HK-2 (cell line): Measurements from ENCODE around the gene DNAJC5G.

Experiments
- DNase-seq: peaks from one replicate; pipeline ENCODE4 v3.0.0-alpha.2; 2018; ENCODE audit not compliant: unreplicated experiment

Gene DNAJC5G, protein sequence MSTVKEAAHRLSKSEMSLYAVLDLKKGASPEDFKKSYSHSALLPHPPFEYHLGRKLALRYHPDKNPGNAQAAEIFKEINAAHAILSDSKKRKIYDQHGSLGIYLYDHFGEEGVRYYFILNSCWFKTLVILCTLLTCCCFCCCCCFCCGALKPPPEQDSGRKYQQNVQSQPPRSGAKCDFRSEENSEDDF

DNA sequence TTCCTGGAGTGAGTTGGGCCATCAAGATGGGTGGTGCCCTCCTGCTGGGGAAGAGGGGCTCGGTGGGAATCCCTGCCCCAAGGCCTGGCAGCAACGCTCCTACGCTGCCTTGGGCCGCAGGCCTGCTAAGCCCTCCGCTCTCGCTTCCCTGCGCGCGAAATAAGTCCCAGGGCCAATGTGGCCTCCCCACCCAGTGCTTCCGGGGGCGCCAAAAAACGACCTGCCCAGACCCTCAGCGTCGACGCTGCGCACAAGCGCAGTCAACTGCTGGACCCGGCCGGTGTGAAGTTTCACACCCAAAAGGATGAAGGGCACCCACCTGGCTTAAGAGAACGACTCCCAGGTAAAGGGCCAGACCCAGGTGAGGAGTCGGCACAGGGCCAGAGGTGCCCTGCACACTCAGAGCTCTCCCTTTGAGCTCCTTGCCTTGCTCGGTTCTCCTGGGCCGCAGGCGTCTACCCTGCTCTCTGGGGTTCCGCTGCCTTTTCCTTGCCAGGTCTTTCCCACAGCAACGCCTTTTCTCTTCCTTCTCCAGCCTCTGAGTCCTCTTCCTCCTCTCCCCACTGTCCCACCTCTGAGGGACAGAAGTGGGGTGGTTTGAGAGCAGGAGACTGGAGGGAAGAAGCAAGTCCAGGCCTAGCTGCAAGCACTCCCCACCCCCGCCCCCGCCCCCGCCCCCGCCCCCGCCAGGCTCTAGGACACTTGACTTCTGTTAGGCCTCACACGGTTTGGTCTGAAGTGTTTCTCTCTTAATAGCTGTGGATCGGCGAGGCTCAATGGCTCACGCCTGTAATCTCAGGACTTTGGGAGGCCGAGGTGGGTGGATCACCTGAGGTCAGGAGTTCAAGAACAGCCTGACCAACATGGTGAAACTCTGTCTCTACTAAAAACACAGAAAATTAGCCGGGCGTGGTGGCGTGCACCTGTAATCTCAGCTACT lies at the start of gene DNAJC5G:
DNAJC5G (plus strand) TSS at position 223 of the 940 bp plus-strand sequence. CDS start 1,296 bp downstream, outside the sequence.
- no peak for DNase-seq

DNA sequence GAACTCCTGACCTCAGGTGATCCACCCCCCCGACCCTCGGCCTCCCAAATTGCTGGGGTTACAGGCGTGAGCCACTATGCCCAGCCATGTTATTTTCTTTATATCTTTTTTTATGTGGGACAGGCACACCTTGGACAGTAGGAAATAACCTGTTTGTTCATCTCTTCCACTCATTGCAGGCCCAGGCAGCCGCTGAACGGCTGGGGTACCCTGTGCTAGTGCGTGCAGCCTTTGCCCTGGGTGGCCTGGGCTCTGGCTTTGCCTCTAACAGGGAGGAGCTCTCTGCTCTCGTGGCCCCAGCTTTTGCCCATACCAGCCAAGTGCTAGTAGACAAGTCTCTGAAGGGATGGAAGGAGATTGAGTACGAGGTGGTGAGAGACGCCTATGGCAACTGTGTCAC lies 49.7 kb upstream of the DNAJC5G start:
- no peak for DNase-seq

DNA sequence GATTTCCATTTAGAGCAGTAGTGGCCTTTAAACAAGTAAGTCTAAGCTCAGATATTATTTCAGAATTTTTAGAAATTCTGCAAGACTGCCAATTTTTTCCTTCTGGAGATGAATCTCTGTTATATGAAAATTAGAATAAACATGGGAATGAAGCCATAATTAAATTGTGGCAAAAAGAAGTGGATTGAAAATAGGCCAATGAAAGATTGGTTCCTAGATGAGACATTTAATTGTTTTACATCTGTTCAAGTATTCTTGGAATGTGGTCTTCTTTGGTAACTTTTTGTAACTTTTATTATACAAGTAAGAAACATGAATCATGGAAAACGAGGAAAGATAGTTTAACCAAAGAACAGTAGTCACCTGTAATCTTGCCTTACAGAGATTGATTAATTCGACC lies 47.7 kb upstream of the DNAJC5G start:
- DNase-seq: no peak

DNA sequence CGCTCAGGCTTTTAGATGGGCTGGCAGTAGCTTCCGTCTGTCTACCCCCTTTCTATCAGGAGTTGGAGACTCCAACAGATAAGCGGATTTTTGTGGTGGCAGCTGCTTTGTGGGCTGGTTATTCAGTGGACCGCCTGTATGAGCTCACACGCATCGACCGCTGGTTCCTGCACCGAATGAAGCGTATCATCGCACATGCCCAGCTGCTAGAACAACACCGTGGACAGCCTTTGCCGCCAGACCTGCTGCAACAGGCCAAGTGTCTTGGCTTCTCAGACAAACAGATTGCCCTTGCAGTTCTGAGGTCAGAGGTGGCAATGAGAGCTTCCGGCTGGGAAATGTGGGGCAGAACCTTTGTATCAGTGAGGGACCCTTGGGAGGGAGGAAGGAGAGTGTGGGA lies 43.3 kb upstream of the DNAJC5G start:
- DNase-seq: no peak

DNA sequence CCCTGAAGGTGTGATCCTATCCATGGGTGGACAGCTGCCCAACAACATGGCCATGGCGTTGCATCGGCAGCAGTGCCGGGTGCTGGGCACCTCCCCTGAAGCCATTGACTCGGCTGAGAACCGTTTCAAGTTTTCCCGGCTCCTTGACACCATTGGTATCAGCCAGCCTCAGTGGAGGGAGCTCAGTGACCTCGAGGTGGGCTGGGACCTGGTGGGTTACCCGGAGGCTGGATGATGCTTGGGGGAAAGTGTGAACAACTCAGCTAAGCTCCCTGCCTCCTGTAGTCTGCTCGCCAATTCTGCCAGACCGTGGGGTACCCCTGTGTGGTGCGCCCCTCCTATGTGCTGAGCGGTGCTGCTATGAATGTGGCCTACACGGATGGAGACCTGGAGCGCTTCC lies 41.9 kb upstream of the DNAJC5G start:
- no peak for DNase-seq

DNA sequence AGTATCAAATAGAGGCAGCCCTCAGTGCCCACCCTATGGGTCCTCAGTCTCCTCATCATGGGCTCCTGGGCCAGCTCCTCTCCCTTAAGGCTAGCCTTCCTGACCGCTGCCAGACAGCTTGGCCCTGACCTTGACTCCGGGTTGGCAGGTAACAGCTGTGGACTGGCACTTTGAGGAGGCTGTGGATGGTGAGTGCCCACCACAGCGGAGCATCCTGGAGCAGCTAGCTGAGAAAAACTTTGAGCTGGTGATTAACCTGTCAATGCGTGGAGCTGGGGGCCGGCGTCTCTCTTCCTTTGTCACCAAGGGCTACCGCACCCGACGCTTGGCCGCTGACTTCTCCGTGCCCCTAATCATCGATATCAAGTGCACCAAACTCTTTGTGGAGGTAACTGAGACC lies 39.1 kb upstream of the DNAJC5G start:
- DNase-seq: no peak

DNA sequence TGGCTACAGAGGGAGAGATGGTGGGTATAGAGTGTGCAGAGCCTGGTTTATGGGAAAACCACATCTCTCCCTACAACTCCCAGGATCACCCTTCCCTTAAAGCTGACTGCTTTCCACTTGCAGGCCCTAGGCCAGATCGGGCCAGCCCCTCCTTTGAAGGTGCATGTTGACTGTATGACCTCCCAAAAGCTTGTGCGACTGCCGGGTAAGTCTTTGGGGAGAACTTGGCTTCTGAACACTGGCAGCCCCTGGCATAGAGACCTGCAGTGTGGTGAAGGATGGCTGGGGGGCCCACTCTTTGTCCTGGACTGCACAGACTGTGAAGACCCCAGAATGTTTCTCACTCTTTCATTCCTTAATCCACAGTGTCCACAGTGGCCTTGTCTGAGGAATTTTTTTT lies 38.6 kb upstream of the DNAJC5G start:
- DNase-seq: no peak

DNA sequence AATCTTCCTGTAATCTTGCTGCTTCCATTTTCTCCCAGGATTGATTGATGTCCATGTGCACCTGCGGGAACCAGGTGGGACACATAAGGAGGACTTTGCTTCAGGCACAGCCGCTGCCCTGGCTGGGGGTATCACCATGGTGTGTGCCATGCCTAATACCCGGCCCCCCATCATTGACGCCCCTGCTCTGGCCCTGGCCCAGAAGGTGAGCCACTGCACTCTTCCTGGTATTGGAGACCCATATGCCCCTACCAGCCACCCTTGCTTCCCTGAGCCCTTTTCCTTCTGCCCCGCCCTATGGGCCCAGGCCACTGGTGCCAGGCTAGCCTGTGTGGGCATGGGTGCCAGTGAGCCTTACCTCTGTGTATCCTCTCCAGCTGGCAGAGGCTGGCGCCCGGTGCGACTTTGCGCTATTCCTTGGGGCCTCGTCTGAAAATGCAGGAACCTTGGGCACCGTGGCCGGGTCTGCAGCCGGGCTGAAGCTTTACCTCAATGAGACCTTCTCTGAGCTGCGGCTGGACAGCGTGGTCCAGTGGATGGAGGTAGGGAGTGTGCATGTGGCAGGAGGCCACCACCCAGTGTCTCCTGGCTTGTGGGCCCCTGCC lies 37.8 kb upstream of the DNAJC5G start:
- no peak for DNase-seq

DNA sequence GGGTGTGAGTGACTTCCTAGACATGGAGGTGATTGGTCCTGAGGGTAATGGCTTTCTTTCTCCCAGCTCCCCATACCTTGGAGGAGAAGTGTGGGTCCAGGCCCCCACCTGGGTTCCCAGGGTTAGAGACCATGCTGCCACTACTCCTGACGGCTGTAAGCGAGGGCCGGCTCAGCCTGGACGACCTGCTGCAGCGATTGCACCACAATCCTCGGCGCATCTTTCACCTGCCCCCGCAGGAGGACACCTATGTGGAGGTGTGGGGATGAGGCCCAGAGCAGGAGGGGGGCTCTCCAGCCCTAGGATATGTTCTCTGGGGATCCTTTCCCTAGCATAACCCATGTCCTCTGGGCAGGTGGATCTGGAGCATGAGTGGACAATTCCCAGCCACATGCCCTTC lies 36.3 kb upstream of the DNAJC5G start:
- DNase-seq: no peak

DNA sequence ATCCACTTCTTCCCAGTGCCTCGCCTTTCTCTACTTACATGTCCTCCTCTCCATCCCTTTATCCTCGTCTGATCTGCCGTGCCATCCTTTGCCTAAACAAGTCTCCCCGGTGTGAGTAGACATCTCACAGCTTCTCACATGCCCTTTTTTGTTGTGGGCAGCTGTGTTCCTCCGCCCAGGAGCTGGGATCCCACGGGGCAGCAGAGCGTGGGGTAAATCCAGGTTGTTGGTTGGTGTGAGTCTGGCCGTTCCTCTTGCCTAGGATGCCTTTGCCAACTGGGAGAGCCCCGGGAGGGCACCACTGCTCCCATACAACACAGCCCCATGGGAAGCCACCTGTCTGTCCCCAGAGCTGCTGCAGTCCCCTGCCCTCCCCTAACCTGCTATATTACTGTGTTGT lies 34.8 kb upstream of the DNAJC5G start:
- no peak for DNase-seq

DNA sequence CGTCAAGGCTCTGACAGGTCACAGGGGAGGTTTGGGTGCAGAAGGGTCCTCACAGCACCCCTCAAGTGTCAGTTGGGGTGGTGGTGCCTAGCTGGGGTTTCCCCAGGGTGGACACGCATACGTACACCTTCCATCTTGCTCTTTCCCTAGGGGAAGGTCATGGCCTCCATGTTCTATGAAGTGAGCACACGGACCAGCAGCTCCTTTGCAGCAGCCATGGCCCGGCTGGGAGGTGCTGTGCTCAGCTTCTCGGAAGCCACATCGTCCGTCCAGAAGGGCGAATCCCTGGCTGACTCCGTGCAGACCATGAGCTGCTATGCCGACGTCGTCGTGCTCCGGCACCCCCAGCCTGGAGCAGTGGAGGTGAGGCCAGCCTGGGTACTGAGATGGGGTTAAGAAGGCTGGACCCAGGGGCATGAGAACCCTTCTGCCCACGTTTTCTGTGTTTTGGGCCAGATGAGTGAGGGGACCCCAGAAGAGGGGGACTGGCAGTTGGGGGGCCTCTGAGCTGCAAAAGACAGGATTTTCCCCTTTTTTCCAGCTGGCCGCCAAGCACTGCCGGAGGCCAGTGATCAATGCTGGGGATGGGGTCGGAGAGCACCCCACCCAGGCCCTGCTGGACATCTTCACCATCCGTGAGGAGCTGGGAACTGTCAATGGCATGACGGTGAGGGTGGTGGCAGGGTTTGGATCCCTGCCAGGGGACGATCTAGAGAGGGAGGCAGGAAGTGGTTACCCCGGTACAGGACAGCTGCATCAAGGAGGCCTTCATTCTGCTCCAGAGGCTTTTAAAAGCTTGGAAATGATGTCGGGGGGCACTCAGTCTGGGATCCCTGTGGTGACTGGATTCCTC lies 33.2 kb upstream of the DNAJC5G start:
- no peak for DNase-seq

DNA sequence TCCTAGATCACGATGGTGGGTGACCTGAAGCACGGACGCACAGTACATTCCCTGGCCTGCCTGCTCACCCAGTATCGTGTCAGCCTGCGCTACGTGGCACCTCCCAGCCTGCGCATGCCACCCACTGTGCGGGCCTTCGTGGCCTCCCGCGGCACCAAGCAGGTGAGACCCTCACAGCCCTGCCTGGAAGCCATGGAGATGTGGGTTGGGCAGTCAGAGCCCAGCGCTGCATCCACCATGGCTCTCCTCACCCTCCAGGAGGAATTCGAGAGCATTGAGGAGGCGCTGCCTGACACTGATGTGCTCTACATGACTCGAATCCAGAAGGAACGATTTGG lies 32.6 kb upstream of the DNAJC5G start:
- DNase-seq: no peak

DNA sequence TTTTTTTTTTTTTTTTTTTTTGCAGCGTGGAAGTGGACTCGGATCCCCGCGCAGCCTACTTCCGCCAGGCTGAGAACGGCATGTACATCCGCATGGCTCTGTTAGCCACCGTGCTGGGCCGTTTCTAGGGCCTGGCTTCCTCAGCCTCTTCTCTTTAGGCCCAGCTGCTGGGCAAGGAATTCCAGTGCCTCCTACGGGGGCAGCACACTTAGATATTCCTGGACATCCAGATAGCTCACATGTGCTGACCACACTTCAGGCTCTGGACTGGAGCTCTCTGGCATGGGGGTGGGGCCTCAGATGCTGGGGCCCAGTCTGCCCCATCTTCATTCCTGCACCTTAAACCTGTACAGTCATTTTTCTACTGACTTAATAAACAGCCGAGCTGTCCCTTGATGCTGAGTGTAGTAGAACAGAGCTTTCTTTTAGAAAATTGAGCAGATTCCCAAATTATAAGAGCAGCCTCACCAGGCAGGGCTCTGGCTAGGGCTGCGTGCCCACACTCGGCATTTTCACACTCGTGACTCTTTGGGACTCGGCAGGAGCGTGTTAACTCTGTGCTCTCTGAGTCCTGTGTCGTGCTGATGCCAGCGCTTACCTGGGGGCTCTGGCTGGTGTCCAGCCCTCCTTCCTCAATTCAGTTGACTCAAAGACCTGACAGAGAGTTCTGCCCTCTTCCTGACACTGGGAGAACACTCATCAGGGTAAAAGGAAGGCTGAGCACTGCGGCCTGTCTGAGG lies 31.7 kb upstream of the DNAJC5G start:
- DNase-seq: no peak

DNA sequence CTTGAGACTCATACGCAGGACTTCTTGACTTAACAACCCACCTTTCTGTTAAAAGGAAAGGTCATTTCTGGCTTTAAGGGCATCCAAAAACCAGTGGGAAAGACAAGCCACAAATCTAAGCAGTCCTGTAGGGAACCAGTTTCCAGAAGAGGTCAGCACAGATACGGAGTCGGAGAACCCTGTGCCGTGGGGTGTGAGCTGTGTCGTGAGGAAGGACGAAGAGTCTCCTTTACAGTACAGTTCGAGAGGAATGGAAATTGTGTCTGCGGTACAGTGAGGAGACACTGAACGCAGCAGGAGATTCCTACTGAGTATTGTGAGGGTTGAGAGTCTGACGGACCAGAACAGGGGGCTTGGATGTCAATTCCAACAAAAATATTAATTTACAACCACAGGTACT lies 30.1 kb upstream of the DNAJC5G start:
- DNase-seq: no peak

DNA sequence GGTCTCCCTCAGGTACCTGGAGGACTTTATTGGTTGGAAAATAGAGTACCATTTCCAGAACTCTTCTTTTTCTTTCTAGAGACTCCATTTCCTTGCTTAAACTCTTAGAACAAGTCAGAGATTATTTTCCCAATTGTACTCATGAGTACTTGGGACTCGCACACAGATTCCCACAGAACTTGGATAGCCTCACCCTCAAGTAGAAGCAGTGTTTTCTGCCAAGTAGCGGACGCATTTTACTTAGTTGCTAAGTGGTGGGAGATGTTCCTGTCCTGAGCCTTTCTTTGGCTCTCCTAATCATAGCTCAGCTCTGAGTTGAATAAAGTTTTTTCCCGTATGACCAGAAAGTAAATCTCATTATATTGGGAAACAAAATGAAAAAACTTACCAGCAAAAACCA lies 29.6 kb upstream of the DNAJC5G start:
- DNase-seq: no peak

DNA sequence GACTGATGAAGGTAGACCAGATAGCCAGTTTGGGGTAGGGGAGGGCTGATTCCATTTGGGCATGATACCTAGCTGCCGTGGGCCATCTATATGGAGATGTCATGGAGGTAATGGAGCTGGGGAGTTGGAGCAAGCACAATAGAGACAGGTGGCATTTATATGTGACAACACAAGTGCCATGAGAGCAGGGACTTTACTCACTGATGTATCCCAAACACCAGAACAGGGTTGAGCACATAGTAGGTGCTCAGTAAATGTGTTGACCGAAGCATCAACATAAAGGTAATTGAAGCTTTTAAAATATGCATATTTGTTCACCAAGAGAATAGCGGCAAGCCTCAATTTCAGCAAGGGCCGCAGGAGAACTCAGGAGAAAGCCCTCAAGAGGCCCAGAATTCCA lies 27.3 kb upstream of the DNAJC5G start:
- DNase-seq: no peak

DNA sequence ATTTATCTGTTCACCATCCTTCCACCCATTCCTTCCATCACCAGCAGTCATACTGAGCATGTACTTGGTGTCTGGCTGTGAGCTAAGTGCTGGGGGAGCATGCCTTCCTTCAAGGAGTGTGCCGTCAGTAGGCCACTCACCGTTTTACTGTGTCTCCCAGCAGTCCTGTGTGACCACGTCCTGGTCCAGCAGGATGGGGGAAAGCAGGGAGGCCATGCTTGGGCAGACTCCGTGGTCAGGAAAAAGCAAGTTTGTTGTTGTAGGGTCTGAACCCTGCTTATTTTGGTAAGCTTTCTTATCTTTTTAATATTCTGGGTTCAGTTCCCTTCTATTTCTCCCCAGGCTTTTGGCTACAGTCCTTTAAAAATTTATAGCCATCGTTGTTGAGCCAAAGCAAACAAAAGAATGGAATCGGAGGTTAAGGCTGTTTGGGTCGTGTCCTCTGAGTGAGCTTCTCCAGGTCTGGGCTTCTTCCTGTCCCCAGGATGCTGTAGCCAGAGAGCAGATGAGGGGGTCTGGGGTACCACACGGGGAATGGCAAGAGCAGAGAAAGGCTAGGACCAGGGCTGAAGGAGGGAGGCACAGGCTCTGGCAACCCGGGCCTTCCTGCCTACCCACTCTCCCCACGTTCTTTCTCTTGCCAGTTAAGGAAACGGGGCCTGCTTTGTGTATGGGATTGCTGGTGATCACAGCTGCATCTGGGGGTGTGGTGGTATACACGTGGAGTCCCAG lies 25.9 kb upstream of the DNAJC5G start:
- no peak for DNase-seq

DNA sequence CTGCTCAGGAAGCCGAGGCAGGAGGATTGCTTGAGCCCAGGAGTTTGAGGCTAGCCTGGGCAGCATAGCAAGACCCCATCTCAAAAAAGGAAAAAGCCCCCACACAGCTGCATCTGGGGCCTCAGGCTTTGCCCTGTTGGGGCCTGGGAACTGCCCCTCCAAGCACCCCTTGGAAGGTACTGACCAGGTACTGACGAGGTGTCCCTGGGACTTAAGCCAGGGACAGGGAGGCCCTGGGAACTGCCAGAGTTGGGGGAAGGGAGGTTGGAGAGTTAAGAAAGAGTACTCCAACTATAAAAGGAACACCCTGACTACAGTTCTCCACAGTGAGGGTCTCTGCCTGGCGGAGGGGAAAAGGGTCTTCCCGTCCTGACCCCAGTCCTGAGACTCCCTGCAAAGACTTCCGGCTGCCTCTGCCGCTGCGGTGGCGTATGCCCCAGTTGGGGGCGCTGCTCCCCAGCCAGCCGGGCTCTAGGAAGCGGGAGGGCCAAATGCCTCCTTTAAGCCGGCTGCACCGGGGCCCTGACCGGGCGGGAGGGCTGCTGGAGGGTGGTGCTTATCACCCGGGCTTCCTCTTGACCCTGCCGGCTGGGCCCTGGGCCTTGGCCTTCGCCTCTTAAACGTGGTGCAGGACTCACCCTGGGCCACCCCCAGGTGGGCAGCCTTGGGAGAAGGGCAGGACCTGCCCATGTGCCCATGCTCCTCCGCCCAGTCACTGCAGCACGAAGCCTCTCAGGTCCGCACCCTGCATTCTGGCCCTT lies 25.2 kb upstream of the DNAJC5G start:
- peak; percentile 45 for DNase-seq

DNA sequence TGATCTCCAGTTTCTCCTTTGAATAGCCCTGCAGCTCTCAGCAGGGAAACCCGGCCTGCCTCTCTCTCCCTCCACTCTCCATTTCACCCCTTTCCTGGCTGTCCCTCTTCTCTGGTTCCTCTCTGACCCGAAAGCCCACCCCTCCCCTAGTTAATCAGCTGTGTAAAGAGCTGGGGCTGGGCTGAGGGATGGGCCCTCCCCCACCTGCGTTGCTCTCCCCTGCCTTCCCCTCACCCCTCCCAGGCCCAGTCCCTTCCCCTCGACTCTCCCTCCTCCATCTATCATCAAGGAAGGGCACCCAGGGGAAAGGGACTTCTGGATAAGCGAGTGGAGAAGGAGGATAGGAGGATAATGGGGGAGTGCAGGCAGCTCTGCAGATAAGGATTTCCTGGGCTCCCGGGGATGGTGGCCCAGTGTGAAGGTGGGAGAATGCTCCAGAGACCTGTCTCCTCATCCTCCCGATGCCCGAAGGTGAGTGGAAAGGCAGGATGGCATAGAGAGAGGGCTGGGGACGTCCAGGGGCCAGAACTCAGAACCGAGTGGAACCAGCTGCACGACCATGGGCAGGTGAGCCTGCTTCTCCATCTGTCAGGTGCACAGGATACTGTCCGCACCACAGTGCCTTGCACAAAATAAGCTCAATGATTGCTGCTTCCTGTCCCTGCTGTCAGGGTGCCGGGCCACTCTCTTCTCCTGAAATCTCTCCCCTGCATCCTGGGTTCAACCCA lies 24.4 kb upstream of the DNAJC5G start:
- DNase-seq: no peak
